ENCODE data around the gene DEF6.
A peak's percentile ranks its signal among the peaks of the same experiment; 100 is the strongest.
"Not testable (repeated sequence)": the region's sequence is repeated elsewhere in the genome, so short reads cannot be mapped to it uniquely, and the experiment has no call there.

DEF6 gene

GRCh38 chr6:35280903-35281302, 16.7 kb upstream of the DEF6 start:
- DNase-seq, result no peak

GRCh38 chr6:35282472-35282871, 15.1 kb upstream of the DEF6 start:
- no peak for DNase-seq

GRCh38 chr6:35283361-35283760, 14.3 kb upstream of the DEF6 start:
- no peak for DNase-seq

GRCh38 chr6:35287671-35288396, 9.8 kb upstream of the DEF6 start:
- DNase-seq, result no peak

GRCh38 chr6:35288834-35289233, 8.8 kb upstream of the DEF6 start:
- no peak for DNase-seq

- no peak for DNase-seq
These were observed 6.1 kb upstream of the DEF6 start for GRCh38 chr6:35291491-35291890.

GRCh38 chr6:35292494-35292893, 5.1 kb upstream of the DEF6 start:
- no peak for DNase-seq

GRCh38 chr6:35293681-35294080, 3.9 kb upstream of the DEF6 start:
- DNase-seq, result no peak

- no peak for DNase-seq
These were observed 3.2 kb upstream of the DEF6 start for GRCh38 chr6:35294308-35294945.

GRCh38 chr6:35295036-35295435, 2.6 kb upstream of the DEF6 start:
- DNase-seq, result no peak

GRCh38 chr6:35295521-35296315, 1.9 kb upstream of the DEF6 start:
- DNase-seq, result no peak

GRCh38 chr6:35296931-35297600, 552 bp upstream of the DEF6 start:
- no peak for DNase-seq

GRCh38 chr6:35298625-35299140, 1.1 kb downstream of the DEF6 start:
- no peak for DNase-seq

- peak in 1 of 2 donors; percentile 92 for DNase-seq
These were observed 2.1 kb downstream of the DEF6 start for GRCh38 chr6:35299674-35300073.

- DNase-seq, result peak in 1 of 2 donors; percentile 35
These were observed 3.2 kb downstream of the DEF6 start for GRCh38 chr6:35300848-35301247.

GRCh38 chr6:35302604-35303241, 5.1 kb downstream of the DEF6 start:
- peak; percentile 58 to 86 for DNase-seq

GRCh38 chr6:35304299-35304698, 6.7 kb downstream of the DEF6 start:
- no peak for DNase-seq

GRCh38 chr6:35305117-35305516, 7.5 kb downstream of the DEF6 start:
- no peak for DNase-seq

GRCh38 chr6:35307138-35307537, 9.5 kb downstream of the DEF6 start:
- DNase-seq, result not testable (repeated sequence)

GRCh38 chr6:35308543-35308942, 10.9 kb downstream of the DEF6 start:
- not testable (repeated sequence) for DNase-seq

- no peak for DNase-seq
These were observed 12.1 kb downstream of the DEF6 start for GRCh38 chr6:35309611-35310264.

- DNase-seq, result no peak
These were observed 12.7 kb downstream of the DEF6 start for GRCh38 chr6:35310265-35310831.
